Ishikawa (cell line): ENCODE measurements around the gene PRRG4.

Experiments used
- CEBPB ChIP-seq: IDR thresholded peaks from 2 replicates; pipeline ENCODE4 v1.6.1; 2012
- CREB1 ChIP-seq: IDR thresholded peaks from 2 replicates; pipeline ENCODE4 v1.6.1; 2012; ENCODE audit warnings: low read depth
- EGR1 ChIP-seq: IDR thresholded peaks from 2 replicates; pipeline ENCODE4 v1.6.1; 2012
- EP300 ChIP-seq: IDR thresholded peaks from 2 replicates; pipeline ENCODE4 v1.6.1; 2012; ENCODE audit warnings: borderline replicate concordance
- FOXM1 ChIP-seq: IDR thresholded peaks from 2 replicates; pipeline ENCODE4 v1.6.1; 2012; ENCODE audit warnings: low read depth, borderline replicate concordance
- MAX ChIP-seq: IDR thresholded peaks from 2 replicates; pipeline ENCODE4 v1.6.1; 2012
- NFIC ChIP-seq: IDR thresholded peaks from 2 replicates; pipeline ENCODE4 v1.6.1; 2012
- RAD21 ChIP-seq: IDR thresholded peaks from 2 replicates; pipeline ENCODE4 v1.6.1; 2012; ENCODE audit warnings: low read depth
- REST ChIP-seq: IDR thresholded peaks from 2 replicates; pipeline ENCODE4 v1.6.1; 2012; ENCODE audit warnings: low read depth, mild to moderate bottlenecking
- TAF1 ChIP-seq: IDR thresholded peaks from 2 replicates; pipeline ENCODE4 v1.6.1; 2012; ENCODE audit warnings: low read depth, mild to moderate bottlenecking
- TCF12 ChIP-seq: IDR thresholded peaks from 2 replicates; pipeline ENCODE4 v1.6.1; 2012; ENCODE audit warnings: low read depth
- TEAD4 ChIP-seq: IDR thresholded peaks from 2 replicates; pipeline ENCODE4 v1.6.1; 2012
- USF1 ChIP-seq: IDR thresholded peaks from 2 replicates; pipeline ENCODE4 v1.6.1; 2012
- YY1 ChIP-seq: IDR thresholded peaks from 2 replicates; pipeline ENCODE4 v1.6.1; 2012; ENCODE audit warnings: low read depth
- ZBTB7A ChIP-seq: IDR thresholded peaks from 2 replicates; pipeline ENCODE4 v1.6.1; 2012; ENCODE audit warnings: low read depth

Gene PRRG4

GRCh38 chr11:32826113-32826512, 3.6 kb upstream of the PRRG4 start:
- TF ChIP-seq USF1 (no peak), TCF12 (no peak), ZBTB7A (no peak), TEAD4 (no peak), CREB1 (no peak), EGR1 (no peak), RAD21 (no peak), MAX (no peak), CEBPB (no peak), YY1 (no peak), EP300 (no peak), FOXM1 (no peak), NFIC (no peak), TAF1 (no peak), REST (no peak)

GRCh38 chr11:32827276-32827675, 2.5 kb upstream of the PRRG4 start:
- TF ChIP-seq YY1 (no peak), CREB1 (no peak), EGR1 (no peak), USF1 (no peak), RAD21 (no peak)

- no peak for TF ChIP-seq MAX
- TF ChIP-seq EGR1, result no peak
- TF ChIP-seq TCF12, result no peak
- no peak for TF ChIP-seq CREB1
Observed at GRCh38 chr11:32829157-32829679, 509 bp upstream of the PRRG4 start.

- TF ChIP-seq TEAD4 (no peak), CEBPB (peak; percentile 99), TCF12 (no peak)
Observed at GRCh38 chr11:32830413-32830738, 649 bp downstream of the PRRG4 start.

- TF ChIP-seq CEBPB, result no peak
- TF ChIP-seq EGR1, result no peak
- no peak for TF ChIP-seq USF1
- no peak for TF ChIP-seq NFIC
- TF ChIP-seq EP300, result no peak
- no peak for TF ChIP-seq FOXM1
Observed at GRCh38 chr11:32830796-32831195, 1.1 kb downstream of the PRRG4 start.

GRCh38 chr11:32831221-32831620, 1.5 kb downstream of the PRRG4 start:
- TF ChIP-seq TCF12, result no peak
- no peak for TF ChIP-seq ZBTB7A
- TF ChIP-seq REST, result no peak
- TF ChIP-seq TEAD4, result no peak
- TF ChIP-seq YY1, result no peak
- TF ChIP-seq TAF1, result no peak
- no peak for TF ChIP-seq EP300
- TF ChIP-seq RAD21, result no peak
- TF ChIP-seq USF1, result no peak
- no peak for TF ChIP-seq MAX
- TF ChIP-seq FOXM1, result no peak
- no peak for TF ChIP-seq CEBPB
- no peak for TF ChIP-seq CREB1
- TF ChIP-seq NFIC, result no peak
- TF ChIP-seq EGR1, result no peak
